ENCODE data around the gene SUGP1. TPM values are rescaled to one million over a fixed set of nuclear protein-coding genes. Genes with fewer than 3 reads are reported as not detected.

SUGP1 gene
- total and polyA plus RNA-seq, 2 of the 4 experiments (the other 2 are of a cell fraction): 33.2 to 35.8 TPM

- intact Hi-C loops (cut with micrococcal nuclease): no loop called here
- Histone ChIP-seq H4K20me1 (ENCODE audit: insufficient read depth, low read length) (peaks cover 37% of the 10 kb centered on the region), H3K9me1 (ENCODE audit: insufficient read depth, low read length) (no peaks in the 10 kb centered on the region), H3K4me3 (ENCODE audit: insufficient read depth, low read depth, low read length) (no peak overlapping the region), H3K23ac (ENCODE audit: low read depth, low read length) (no peak overlapping the region), H3K18ac (ENCODE audit: low read depth, low read length) (no peak overlapping the region), H3K27ac (ENCODE audit: insufficient read depth, low read length) (no peak overlapping the region), H3K9ac (ENCODE audit: low read depth, low read length) (no peak overlapping the region), H4K91ac (ENCODE audit: insufficient read depth, low read depth, low read length) (no peak overlapping the region), H2AK5ac (ENCODE audit: low read depth, low read length) (no peak overlapping the region), H2BK5ac (ENCODE audit: low read depth, low read length, poor library complexity, severe bottlenecking) (no peak overlapping the region), H2BK15ac (ENCODE audit: low read depth, low read length) (no peak overlapping the region), H3K27me3 (ENCODE audit: control insufficient read depth, insufficient read depth, low read length) (no peaks in the 10 kb centered on the region), H4K5ac (ENCODE audit: low read depth, low read length) (no peak overlapping the region), H3K36me3 (ENCODE audit: control insufficient read depth, insufficient read depth, low read length) (peaks cover 64% of the 10 kb centered on the region), H3K4ac (ENCODE audit: low read depth, low read length) (no peak overlapping the region), H3K56ac (ENCODE audit: extremely low read depth, insufficient read depth, low read length) (no peak overlapping the region), H2AK9ac (replicated peaks; ENCODE audit: low read depth, low read length, poor library complexity) (no peak overlapping the region), H3K9me3 (ENCODE audit: control insufficient read depth, insufficient read depth, low read length) (no peaks in the 10 kb centered on the region), H3K4me1 (ENCODE audit: control insufficient read depth, insufficient read depth, low read length) (no peaks in the 10 kb centered on the region), H3K14ac (replicated peaks; ENCODE audit: low read depth, low read length) (no peak overlapping the region), H3K79me1 (ENCODE audit: low read depth in 1 of 2, low read length in 2 of 2) (peaks cover 22 to 46% of the 10 kb centered on the region in 2 experiments), H2AFZ (replicated peaks; ENCODE audit: low read length, poor library complexity) (no peak overlapping the region), H3K4me2 (ENCODE audit: low read depth, low read length) (no peak overlapping the region), H4K8ac (ENCODE audit: low read depth in 2 of 2, low read length in 2 of 2) (no peak overlapping the region), H2BK20ac (ENCODE audit: low read depth, low read length) (no peak overlapping the region), H2BK120ac (ENCODE audit: low read depth, low read length) (no peak overlapping the region)
- WGBS, 2 experiments (ENCODE audit: extremely low coverage in 2 of 2, insufficient read length in 1 of 2): 96% methylated on average over 3 of the region's 3 CpGs; no CpG with 5 or more reads in 1 of the 2 experiments
- in situ Hi-C loops (cut with MboI; ENCODE audit: low sequenced_read_pairs): no loop called here
- CTCF ChIA-PET: interaction anchor here (0.6 kb wide), 1 partner anchor 16 kb away, joined by 3 read pairs; no protein-coding TSS in a partner anchor
- POLR2A ChIA-PET (ENCODE audit: unreplicated experiment): no interaction called here
- BruUV-seq (replicated peaks): no TSS peak
- ATAC-seq (ENCODE audit: low read depth): no peak
- no peak for DNase-seq
- TF ChIP-seq SMC3 (IDR thresholded peaks at IDR 0.05; ENCODE audit: low read depth, low read length) (no peak), CHD1 (IDR thresholded peaks at IDR 0.05; ENCODE audit: low read depth, low read length) (no peak), ELK1 (IDR thresholded peaks at IDR 0.05; ENCODE audit: borderline replicate concordance, low read depth, low read length) (no peak), CEBPB (IDR thresholded peaks at IDR 0.05; ENCODE audit: low read depth, low read length) (no peak), MAFK (IDR thresholded peaks at IDR 0.05; ENCODE audit: low read depth, low read length) (no peak), MAZ (IDR thresholded peaks at IDR 0.05; ENCODE audit: borderline replicate concordance, low read depth, low read length) (no peak), USF2 (IDR thresholded peaks at IDR 0.05; ENCODE audit: low read depth, low read length) (no peak), MXI1 (IDR thresholded peaks at IDR 0.05; ENCODE audit: borderline replicate concordance, low read depth, low read length) (no peak), RAD21 (IDR thresholded peaks at IDR 0.05; ENCODE audit: low read length) (no peak), RCOR1 (IDR thresholded peaks at IDR 0.05; ENCODE audit: insufficient replicate concordance, low read length) (no peak), POLR2A (IDR thresholded peaks at IDR 0.05; ENCODE audit: low read depth, low read length) (no peak), CTCF (conservative IDR thresholded peaks at IDR 0.05; ENCODE audit: low read depth, low read length) (no peak), NFE2L2 (IDR thresholded peaks at IDR 0.05; ENCODE audit: low read depth, low read length) (no peak), RFX5 (IDR thresholded peaks at IDR 0.05; ENCODE audit: low read depth, low read length) (no peak), FOS (IDR thresholded peaks at IDR 0.05; ENCODE audit: low read depth, low read length) (no peak), BHLHE40 (IDR thresholded peaks at IDR 0.05; ENCODE audit: low read depth, low read length) (no peak)
- dilution Hi-C loops (cut with HindIII; ENCODE audit: low sequenced_read_pairs, unreplicated experiment): no loop called here
These were observed 14.7 kb upstream of the SUGP1 start for GRCh38 chr19:19334989-19335344.

Measured in IMR-90 (cell line).